GM12873 (cell line): ENCODE results near the gene MUCL1.

Experiments used
- TF ChIP-seq, protein P1 (sequence below): IDR thresholded peaks from 2 replicates; pipeline ENCODE4 v1.5.1; 2012; ENCODE audit warnings: low read depth, mild to moderate bottlenecking, moderate library complexity, low read length, control low read depth; ENCODE audit not compliant: insufficient read depth; ENCODE audit errors: missing control alignments

The MUCL1 gene

DNA sequence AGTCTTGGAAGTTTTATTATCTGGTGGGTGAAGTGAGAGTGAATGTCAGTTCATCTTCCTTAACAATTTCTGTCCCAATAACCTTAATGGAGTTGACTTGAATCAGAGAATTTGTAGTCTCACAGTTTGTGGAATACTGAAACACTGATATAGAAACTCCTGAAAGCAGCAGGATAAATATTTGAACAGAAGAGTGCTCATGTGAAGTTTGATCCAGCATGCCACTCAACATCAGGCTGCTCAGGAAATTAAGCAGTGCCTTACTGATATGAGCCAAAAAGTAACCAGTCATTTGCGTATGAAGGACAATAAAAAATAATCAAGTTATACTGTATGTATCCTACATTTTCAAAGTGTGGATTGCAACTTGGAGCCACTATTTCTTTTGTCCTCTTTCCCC, 15.7 kb downstream of the MUCL1 start:
- TF ChIP-seq, protein P1, sequence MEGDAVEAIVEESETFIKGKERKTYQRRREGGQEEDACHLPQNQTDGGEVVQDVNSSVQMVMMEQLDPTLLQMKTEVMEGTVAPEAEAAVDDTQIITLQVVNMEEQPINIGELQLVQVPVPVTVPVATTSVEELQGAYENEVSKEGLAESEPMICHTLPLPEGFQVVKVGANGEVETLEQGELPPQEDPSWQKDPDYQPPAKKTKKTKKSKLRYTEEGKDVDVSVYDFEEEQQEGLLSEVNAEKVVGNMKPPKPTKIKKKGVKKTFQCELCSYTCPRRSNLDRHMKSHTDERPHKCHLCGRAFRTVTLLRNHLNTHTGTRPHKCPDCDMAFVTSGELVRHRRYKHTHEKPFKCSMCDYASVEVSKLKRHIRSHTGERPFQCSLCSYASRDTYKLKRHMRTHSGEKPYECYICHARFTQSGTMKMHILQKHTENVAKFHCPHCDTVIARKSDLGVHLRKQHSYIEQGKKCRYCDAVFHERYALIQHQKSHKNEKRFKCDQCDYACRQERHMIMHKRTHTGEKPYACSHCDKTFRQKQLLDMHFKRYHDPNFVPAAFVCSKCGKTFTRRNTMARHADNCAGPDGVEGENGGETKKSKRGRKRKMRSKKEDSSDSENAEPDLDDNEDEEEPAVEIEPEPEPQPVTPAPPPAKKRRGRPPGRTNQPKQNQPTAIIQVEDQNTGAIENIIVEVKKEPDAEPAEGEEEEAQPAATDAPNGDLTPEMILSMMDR = no peak

DNA sequence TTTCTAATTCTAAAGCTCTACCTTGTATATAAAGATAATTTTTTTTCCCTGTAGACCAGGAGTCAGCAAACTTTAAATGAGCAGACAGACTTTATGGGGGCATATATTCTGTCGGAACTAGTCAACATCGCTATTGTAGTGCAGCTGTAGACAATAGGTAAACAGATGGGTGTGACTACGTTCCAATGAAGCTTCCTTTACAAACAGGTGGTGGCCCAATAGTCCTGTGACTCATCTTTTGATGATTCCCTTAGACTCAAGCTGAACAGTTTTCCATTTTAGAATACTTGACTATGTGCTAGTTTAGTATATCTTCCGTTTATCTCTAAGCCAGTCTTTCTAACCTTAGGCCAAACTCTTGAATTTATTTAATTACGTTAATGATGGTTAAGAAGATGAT, 16.3 kb downstream of the MUCL1 start:
- TF ChIP-seq, protein P1 = no peak

DNA sequence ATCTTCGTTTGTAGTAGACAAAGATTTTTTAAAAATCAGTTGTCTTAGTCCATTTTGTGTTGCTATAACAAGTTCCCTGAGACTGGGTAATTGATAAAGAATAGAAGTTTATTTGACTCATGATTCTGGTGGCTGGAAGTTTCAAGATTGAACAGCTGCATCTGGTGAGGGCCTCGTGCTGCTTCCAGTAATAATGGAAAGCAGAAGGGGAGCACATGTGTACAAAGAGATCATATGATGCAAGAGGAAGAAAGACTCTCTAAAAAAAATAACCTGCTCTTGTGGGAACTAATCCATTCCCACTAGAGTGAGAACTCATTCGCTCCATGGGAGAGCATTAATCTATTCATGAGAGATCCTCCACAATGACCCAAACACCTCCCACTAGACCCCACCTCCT, 24.8 kb downstream of the MUCL1 start:
- TF ChIP-seq, protein P1 = no peak

DNA sequence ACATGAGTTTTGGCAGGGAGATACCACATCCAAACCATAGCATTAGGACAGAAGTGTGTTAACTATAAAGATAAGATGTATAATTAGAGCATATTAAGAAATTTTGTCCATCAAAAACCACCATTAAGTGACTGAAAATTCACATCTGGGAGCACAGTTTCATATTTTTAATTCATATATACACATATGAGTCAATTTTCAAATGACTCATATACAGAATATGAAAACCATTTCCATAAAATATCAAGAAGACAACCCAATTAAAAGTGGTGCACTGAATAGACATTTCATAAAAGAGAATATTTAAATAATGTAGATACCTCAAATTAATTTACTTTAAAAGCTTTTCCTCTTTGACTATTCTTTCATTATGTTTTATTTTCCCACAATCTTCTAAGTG, 25.3 kb downstream of the MUCL1 start:
- TF ChIP-seq, protein P1 = no peak

DNA sequence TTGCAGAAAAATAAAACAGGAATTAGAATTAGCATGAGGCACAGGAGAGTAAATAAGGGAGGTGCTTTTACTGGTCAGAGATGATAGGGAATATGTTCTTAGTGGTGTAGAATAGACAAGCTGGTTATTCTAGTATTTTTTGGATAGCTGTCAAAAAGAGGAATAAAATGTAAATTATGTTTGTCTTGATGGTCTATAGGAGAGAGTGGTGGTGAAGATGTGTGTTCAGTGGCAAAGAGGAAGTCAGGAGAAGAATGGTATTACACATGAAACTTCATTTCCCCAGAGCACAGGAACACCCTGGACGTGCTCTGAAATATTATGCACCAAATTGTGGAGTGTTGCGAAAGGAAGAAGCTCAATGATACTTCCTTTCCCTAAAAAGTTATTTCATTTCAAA, 27.8 kb downstream of the MUCL1 start:
- TF ChIP-seq, protein P1 = no peak

DNA sequence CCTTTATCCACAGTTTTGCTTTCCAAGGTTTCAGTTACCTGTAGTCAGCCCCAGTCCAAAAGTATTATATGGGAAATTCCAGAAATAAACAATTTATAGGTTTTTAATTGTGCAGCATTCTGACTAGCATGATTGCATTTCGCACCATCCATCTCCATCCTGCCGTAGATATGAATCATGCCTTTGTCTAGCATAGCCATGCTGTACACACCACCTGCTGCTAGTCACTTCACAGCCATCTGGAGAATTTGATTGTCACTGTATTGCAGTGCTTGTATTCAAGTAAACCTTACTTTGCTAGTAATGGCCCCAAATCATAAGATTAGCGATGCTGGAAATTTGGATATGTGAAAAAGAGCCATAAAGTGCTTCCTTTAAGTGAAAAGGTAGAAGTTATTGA, 36.0 kb downstream of the MUCL1 start:
- TF ChIP-seq, protein P1 = no peak

DNA sequence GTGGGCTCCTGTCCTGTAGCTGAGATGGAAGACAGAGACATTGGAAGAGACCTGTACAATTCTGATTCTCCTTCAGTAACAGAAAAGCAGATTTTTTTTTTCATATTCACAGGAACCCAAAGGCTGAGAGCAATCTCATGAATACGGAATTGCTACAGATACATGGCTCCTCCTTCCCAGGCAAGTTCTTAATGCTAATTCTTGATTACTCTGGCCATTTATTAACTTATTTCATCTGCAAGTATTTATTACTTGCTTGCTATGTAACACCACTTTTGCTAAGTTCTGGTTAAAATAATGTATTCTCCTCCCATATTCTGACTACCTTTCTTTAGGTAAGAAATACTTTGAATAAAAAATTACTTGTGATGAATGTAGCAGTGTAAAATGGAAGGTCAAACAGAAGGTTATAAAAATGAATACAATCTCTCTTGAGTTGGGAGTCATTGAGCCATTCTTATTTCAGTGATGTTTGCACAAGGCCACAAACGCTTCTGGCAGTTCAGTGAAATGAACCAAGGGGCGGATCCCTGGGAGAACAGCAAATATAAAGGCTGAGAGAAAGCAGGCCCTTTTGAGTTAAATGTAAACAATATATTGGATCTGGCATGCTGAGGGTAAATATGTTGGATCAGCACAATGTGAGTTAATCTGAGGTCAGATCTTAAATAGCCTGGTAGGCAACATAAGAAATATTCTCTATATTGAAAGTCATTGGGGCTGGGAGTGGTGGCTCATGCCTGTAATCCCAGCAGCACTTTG, 37.6 kb downstream of the MUCL1 start:
- TF ChIP-seq, protein P1 = no peak
